CD4-positive, alpha-beta T cell (primary cell): Measurements from ENCODE around the gene PIRT. TPM values are rescaled to one million over a fixed set of nuclear protein-coding genes. Genes with fewer than 3 reads are reported as not detected.

Source experiments
- ATAC-seq: fragments of 200-7000 bp; cut with Tn5 transposase; one replicate; pipeline ENCODE4 v1.10.0; 2022; ENCODE audit warnings: mild to moderate bottlenecking; ENCODE audit not compliant: poor library complexity
- CTCF ChIA-PET: fragments of 350-600 bp; sonication (Branson Sonifier 250); formaldehyde crosslinking; loops from one replicate; lab custom pipeline; 2021; ENCODE audit warnings: antibody characterized with exemption, inconsistent platforms; lab: Charles Lee
- POLR2A ChIA-PET: fragments of 350-600 bp; sonication (Branson Sonifier 250); formaldehyde crosslinking; loops from one replicate; lab custom pipeline; 2021; ENCODE audit warnings: antibody characterized with exemption, inconsistent platforms; lab: Charles Lee
- DNase-seq, 14 experiments: peaks; one replicate each; pipeline ENCODE4 v3.0.0-alpha.2; 2013 to 2020; ENCODE audit warnings: mixed read lengths in 2 of 14
- H3K27ac ChIP-seq, 2 donors: one replicate each; pipeline versions ENCODE4 v1.5.1 to v1.7.0; 2013; ENCODE audit warnings: low read length in 2 of 2, low read depth in 1 of 2, mild to moderate bottlenecking in 1 of 2
- H3K27me3 ChIP-seq, 2 experiments: 1 replicate in 1 of 2; 2 replicates in 1 of 2; pipeline versions ENCODE4 v1.6.1 to v1.7.0; 2013; ENCODE audit warnings: low read length in 2 of 2, control low read depth in 1 of 2, mild to moderate bottlenecking in 1 of 2, moderate library complexity in 1 of 2; ENCODE audit not compliant: insufficient read depth in 2 of 2, control insufficient read depth in 1 of 2
- H3K36me3 ChIP-seq: one replicate; pipeline ENCODE4 v1.6.1; 2013; ENCODE audit warnings: low read length, control low read depth; ENCODE audit not compliant: insufficient read depth
- H3K4me1 ChIP-seq: one replicate; pipeline ENCODE4 v1.6.1; 2013; ENCODE audit warnings: low read length, control low read depth; ENCODE audit not compliant: insufficient read depth
- H3K4me3 ChIP-seq: one replicate; pipeline ENCODE4 v1.5.1; 2013; ENCODE audit warnings: mild to moderate bottlenecking, low read length, moderate library complexity
- H3K9me3 ChIP-seq, 2 experiments: 1 replicate in 1 of 2; 2 replicates in 1 of 2; pipeline versions ENCODE4 v1.6.1 to v1.7.0; 2013; ENCODE audit warnings: low read length in 2 of 2, mild to moderate bottlenecking in 2 of 2, control low read depth in 1 of 2, moderate library complexity in 1 of 2; ENCODE audit not compliant: control insufficient read depth in 1 of 2, insufficient read depth in 1 of 2
- H3K27ac Mint-ChIP-seq: one replicate; pipeline ENCODE4 v1.8.0; 2020; ENCODE audit warnings: mixed read lengths
- H3K27me3 Mint-ChIP-seq: one replicate; pipeline ENCODE4 v1.8.0; 2021; ENCODE audit warnings: mixed read lengths
- H3K36me3 Mint-ChIP-seq: one replicate; pipeline ENCODE4 v1.8.0; 2021; ENCODE audit warnings: low read depth, mixed read lengths
- H3K4me1 Mint-ChIP-seq: one replicate; pipeline ENCODE4 v1.8.0; 2021; ENCODE audit warnings: low read depth, mixed read lengths
- H3K4me3 Mint-ChIP-seq: one replicate; pipeline ENCODE4 v1.8.0; 2020; ENCODE audit warnings: mild to moderate bottlenecking, mixed read lengths
- H3K9me3 Mint-ChIP-seq: one replicate; pipeline ENCODE4 v1.8.0; 2020; ENCODE audit warnings: mixed read lengths
- CTCF ChIP-seq: fragments of 200-600 bp; IDR thresholded peaks from one replicate; pipeline ENCODE4 v1.8.0; 2022; ENCODE audit warnings: antibody characterized with exemption, mild to moderate bottlenecking
- intact Hi-C, 2 experiments: fragments of 100-400 bp; cut with DNase I in 1 of 2; cut with micrococcal nuclease in 1 of 2; formaldehyde crosslinking; loops; one replicate each; pipeline versions ENCODE4 v1.15.1 to v1.9.0; 2023 to 2025; cut with DNase I, micrococcal nuclease
- total RNA-seq, 174 experiments: library from RNA in 2 of 174; stranded (reverse) in 2 of 174; gene quantifications; one replicate each; pipeline ENCODE4 v1.2.3 and lab custom pipeline; 2021 to 2026

Gene PIRT
- total RNA-seq, 2 experiments from 2014 or later: not detected

- no peaks in the 10 kb centered on the region for H3K4me1 ChIP-seq
- no peaks in the 10 kb centered on the region for H3K27me3 Mint-ChIP-seq
- H3K27ac ChIP-seq: no peak overlapping the region
- no peaks in the 10 kb centered on the region for H3K36me3 ChIP-seq
- no peaks in the 10 kb centered on the region for H3K4me1 Mint-ChIP-seq
- H3K4me3 ChIP-seq: no peak overlapping the region
- no peak for DNase-seq
- intact Hi-C loops: no loop called here
- no peak overlapping the region for H3K4me3 Mint-ChIP-seq
- POLR2A ChIA-PET: no interaction called here
- no peak for ATAC-seq
- CTCF ChIA-PET: no interaction called here
- no peak for TF ChIP-seq CTCF
- H3K27me3 ChIP-seq: no peaks in the 10 kb centered on the region
- H3K27ac Mint-ChIP-seq: no peak overlapping the region
- peaks cover 5 to 7% of the 10 kb centered on the region in 2 experiments for H3K9me3 ChIP-seq
- no peaks in the 10 kb centered on the region for H3K36me3 Mint-ChIP-seq
- H3K9me3 Mint-ChIP-seq: peaks cover 4% of the 10 kb centered on the region
Observed at GRCh38 chr17:10775058-10775457, 62.8 kb downstream of the PIRT start.

DNA sequence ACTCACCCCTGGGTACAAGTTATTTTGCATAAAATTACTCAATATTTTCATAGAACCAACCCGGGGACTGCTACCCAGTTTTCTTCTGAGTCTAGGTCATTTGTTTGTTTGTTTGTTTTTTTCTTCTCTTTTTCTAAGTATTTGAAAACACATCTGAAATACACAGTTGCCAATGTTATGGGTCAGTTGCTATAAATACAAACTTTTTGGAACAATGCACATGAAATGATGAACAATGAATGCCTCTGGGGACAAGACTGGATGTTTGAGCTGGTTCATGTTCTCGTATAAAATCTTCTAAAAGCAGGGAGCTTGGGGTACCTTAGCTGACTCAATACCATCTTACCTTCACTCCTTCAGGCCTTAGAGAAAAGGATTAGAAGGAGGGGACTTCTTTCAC is 64.5 kb downstream of the PIRT start:
- POLR2A ChIA-PET: no interaction called here
- Mint-ChIP-seq H3K27ac (no peak overlapping the region), H3K36me3 (no peaks in the 10 kb centered on the region), H3K4me3 (no peak overlapping the region), H3K27me3 (no peaks in the 10 kb centered on the region), H3K9me3 (peaks cover 7% of the 10 kb centered on the region), H3K4me1 (no peaks in the 10 kb centered on the region)
- no peak for TF ChIP-seq CTCF
- intact Hi-C loops: no loop called here
- Histone ChIP-seq H3K4me1 (no peaks in the 10 kb centered on the region), H3K9me3 (peaks cover 5 to 13% of the 10 kb centered on the region in 2 experiments), H3K27ac (no peak overlapping the region), H3K36me3 (no peaks in the 10 kb centered on the region), H3K4me3 (no peak overlapping the region), H3K27me3 (no peaks in the 10 kb centered on the region)
- DNase-seq (no peak), ATAC-seq (no peak)
- CTCF ChIA-PET: no interaction called here

Other genes with a start within 250 kb of the PIRT start
- gene MYH3, start 180.8 kb downstream of the PIRT start, total RNA-seq: 1 to 10 TPM; 5.4 to 5.6 TPM
- gene SCO1, start 140.6 kb downstream of the PIRT start, total RNA-seq: 10 to 100 TPM; 15.3 to 18.2 TPM
- gene ADPRM, start 140.5 kb downstream of the PIRT start, total RNA-seq: 10 to 100 TPM; 34.2 to 35.0 TPM
- gene TMEM220, start 108.1 kb downstream of the PIRT start, total RNA-seq: 1 to 10 TPM; 2.9 to 3.2 TPM
- gene TMEM238L, start 34.0 kb downstream of the PIRT start, total RNA-seq: not detected